ENCODE measurements around the gene SPATA1. TPM values are rescaled to one million over a fixed set of nuclear protein-coding genes. Genes with fewer than 3 reads are reported as not detected.

SPATA1 gene
- total RNA-seq, 1 experiment from 2014 or later, result 0.52 TPM

GRCh38 chr1:84605157-84605556 lies 99.0 kb downstream of the SPATA1 start:
- H3K27me3 Mint-ChIP-seq (ENCODE audit: unreplicated experiment), result no peaks in the 10 kb centered on the region
- H3K4me1 Mint-ChIP-seq (ENCODE audit: low read depth, unreplicated experiment), result peaks cover 16% of the 10 kb centered on the region
- no peak overlapping the region for H3K27ac Mint-ChIP-seq (ENCODE audit: unreplicated experiment)
- H3K4me3 Mint-ChIP-seq (ENCODE audit: low read depth, unreplicated experiment), result no peak overlapping the region
- no peak for TF ChIP-seq CTCF (IDR thresholded peaks at IDR 0.05; ENCODE audit: unreplicated experiment)
- peaks cover 12% of the 10 kb centered on the region for H3K9me3 Mint-ChIP-seq (ENCODE audit: low read depth, unreplicated experiment)
- no peak for DNase-seq
- intact Hi-C loops (cut with micrococcal nuclease; ENCODE audit: unreplicated experiment), result no loop called here
- BruUV-seq (replicated peaks), result no TSS peak
- H3K36me3 Mint-ChIP-seq (ENCODE audit: insufficient read depth, unreplicated experiment), result no peaks in the 10 kb centered on the region
- CTCF ChIA-PET, result interaction anchor here (0.9 to 3.6 kb wide), 2 partner anchors 163 to 464 kb away, joined by 3 to 10 read pairs; no protein-coding TSS in a partner anchor

- H3K36me3 Mint-ChIP-seq (ENCODE audit: insufficient read depth, unreplicated experiment), result no peaks in the 10 kb centered on the region
- H3K4me3 Mint-ChIP-seq (ENCODE audit: low read depth, unreplicated experiment), result no peak overlapping the region
- TF ChIP-seq CTCF (IDR thresholded peaks at IDR 0.05; ENCODE audit: unreplicated experiment), result no peak
- H3K27ac Mint-ChIP-seq (ENCODE audit: unreplicated experiment), result no peak overlapping the region
- BruUV-seq (replicated peaks), result no TSS peak
- CTCF ChIA-PET, result no interaction called here
- no peaks in the 10 kb centered on the region for H3K27me3 Mint-ChIP-seq (ENCODE audit: unreplicated experiment)
- DNase-seq, result no peak
- peaks cover 16% of the 10 kb centered on the region for H3K4me1 Mint-ChIP-seq (ENCODE audit: low read depth, unreplicated experiment)
- peaks cover 12% of the 10 kb centered on the region for H3K9me3 Mint-ChIP-seq (ENCODE audit: low read depth, unreplicated experiment)
- intact Hi-C loops (cut with micrococcal nuclease; ENCODE audit: unreplicated experiment), result no loop called here
These were observed 100.8 kb downstream of the SPATA1 start for GRCh38 chr1:84606977-84607376.

GRCh38 chr1:84611091-84611490 lies 104.9 kb downstream of the SPATA1 start:
- Mint-ChIP-seq H3K4me3 (ENCODE audit: low read depth, unreplicated experiment) (no peak overlapping the region), H3K4me1 (ENCODE audit: low read depth, unreplicated experiment) (no peaks in the 10 kb centered on the region), H3K27me3 (ENCODE audit: unreplicated experiment) (no peaks in the 10 kb centered on the region), H3K9me3 (ENCODE audit: low read depth, unreplicated experiment) (peaks cover 14% of the 10 kb centered on the region), H3K36me3 (ENCODE audit: insufficient read depth, unreplicated experiment) (no peaks in the 10 kb centered on the region), H3K27ac (ENCODE audit: unreplicated experiment) (no peak overlapping the region)
- DNase-seq, result no peak
- no peak for TF ChIP-seq CTCF (IDR thresholded peaks at IDR 0.05; ENCODE audit: unreplicated experiment)
- BruUV-seq (replicated peaks), result no TSS peak
- CTCF ChIA-PET, result no interaction called here
- intact Hi-C loops (cut with micrococcal nuclease; ENCODE audit: unreplicated experiment), result no loop called here

- DNase-seq, result no peak
- H3K9me3 Mint-ChIP-seq (ENCODE audit: low read depth, unreplicated experiment), result peaks cover 10% of the 10 kb centered on the region
- no peak overlapping the region for H3K27ac Mint-ChIP-seq (ENCODE audit: unreplicated experiment)
- no peak for TF ChIP-seq CTCF (IDR thresholded peaks at IDR 0.05; ENCODE audit: unreplicated experiment)
- H3K4me3 Mint-ChIP-seq (ENCODE audit: low read depth, unreplicated experiment), result no peak overlapping the region
- no peaks in the 10 kb centered on the region for H3K27me3 Mint-ChIP-seq (ENCODE audit: unreplicated experiment)
- no TSS peak for BruUV-seq (replicated peaks)
- intact Hi-C loops (cut with micrococcal nuclease; ENCODE audit: unreplicated experiment), result no loop called here
- H3K36me3 Mint-ChIP-seq (ENCODE audit: insufficient read depth, unreplicated experiment), result no peaks in the 10 kb centered on the region
- no peaks in the 10 kb centered on the region for H3K4me1 Mint-ChIP-seq (ENCODE audit: low read depth, unreplicated experiment)
- CTCF ChIA-PET, result no interaction called here
These were observed 105.6 kb downstream of the SPATA1 start for GRCh38 chr1:84611796-84612195.
